Stimulated activated CD8-positive, alpha-beta memory T cell treated with anti-CD3 and anti-CD28 coated beads, Interleukin-4, amount 100 ng/mL, for 48 hours (primary cell): ENCODE measurements around the gene DCUN1D2.

Experiments used
- DNase-seq: peaks from one replicate; pipeline ENCODE4 v3.0.0-alpha.2; 2020

DCUN1D2 gene

GRCh38 chr13:113420833-113421600, 69.5 kb downstream of the DCUN1D2 start:
- peak; percentile 30 for DNase-seq

GRCh38 chr13:113420232-113420631, 70.3 kb downstream of the DCUN1D2 start:
- DNase-seq: no peak

GRCh38 chr13:113419531-113420193, 70.8 kb downstream of the DCUN1D2 start:
- DNase-seq: no peak

- no peak for DNase-seq
These were observed 71.8 kb downstream of the DCUN1D2 start for GRCh38 chr13:113418722-113419049.

GRCh38 chr13:113417836-113418721, 72.4 kb downstream of the DCUN1D2 start:
- DNase-seq: no peak

GRCh38 chr13:113417008-113417751, 73.3 kb downstream of the DCUN1D2 start:
- no peak for DNase-seq

- DNase-seq: no peak
These were observed 74.7 kb downstream of the DCUN1D2 start for GRCh38 chr13:113415825-113416224.

- DNase-seq: no peak
These were observed 75.5 kb downstream of the DCUN1D2 start for GRCh38 chr13:113415032-113415431.

- DNase-seq: no peak
These were observed 76.2 kb downstream of the DCUN1D2 start for GRCh38 chr13:113414335-113414734.

- no peak for DNase-seq
These were observed 76.6 kb downstream of the DCUN1D2 start for GRCh38 chr13:113413898-113414282.

- no peak for DNase-seq
These were observed 77.2 kb downstream of the DCUN1D2 start for GRCh38 chr13:113413178-113413897.

- no peak for DNase-seq
These were observed 78.1 kb downstream of the DCUN1D2 start for GRCh38 chr13:113412440-113412839.

GRCh38 chr13:113411216-113412023, 79.1 kb downstream of the DCUN1D2 start:
- no peak for DNase-seq

GRCh38 chr13:113410472-113411201, 79.9 kb downstream of the DCUN1D2 start:
- DNase-seq: no peak

GRCh38 chr13:113408562-113408961, 81.9 kb downstream of the DCUN1D2 start:
- DNase-seq: no peak

GRCh38 chr13:113407531-113408393, 82.7 kb downstream of the DCUN1D2 start:
- no peak for DNase-seq

GRCh38 chr13:113407103-113407530, 83.4 kb downstream of the DCUN1D2 start:
- DNase-seq: no peak

- no peak for DNase-seq
These were observed 84.0 kb downstream of the DCUN1D2 start for GRCh38 chr13:113406321-113407102.
